Memory B cell (primary cell): Measurements from ENCODE around the gene CLPTM1L.
"Not testable (repeated sequence)": the region's sequence is repeated elsewhere in the genome, so short reads cannot be mapped to it uniquely, and the experiment has no call there.

ENCODE experiments used
- ATAC-seq: fragments of 150-1000 bp; cut with Tn5 transposase; 2 replicates; pipeline ENCODE4 v1.10.0; 2021; ENCODE audit warnings: low read depth, mild to moderate bottlenecking, moderate library complexity
- DNase-seq, 2 donors: peaks; one replicate each; pipeline ENCODE4 v3.0.0; 2022; ENCODE audit warnings: low spot score in 2 of 2
- H3K27ac Mint-ChIP-seq: one replicate; pipeline ENCODE4 v1.8.0; 2022; ENCODE audit warnings: mild to moderate bottlenecking, moderate library complexity, mixed read lengths
- H3K27me3 Mint-ChIP-seq: one replicate; pipeline ENCODE4 v1.8.0; 2022; ENCODE audit warnings: mixed read lengths
- H3K36me3 Mint-ChIP-seq: one replicate; pipeline ENCODE4 v1.8.0; 2022; ENCODE audit warnings: mild to moderate bottlenecking, mixed read lengths
- H3K4me1 Mint-ChIP-seq: one replicate; pipeline ENCODE4 v1.8.0; 2022; ENCODE audit warnings: mixed read lengths
- H3K4me3 Mint-ChIP-seq: one replicate; pipeline ENCODE4 v1.8.0; 2022; ENCODE audit warnings: mild to moderate bottlenecking, moderate library complexity, mixed read lengths
- H3K9me3 Mint-ChIP-seq: one replicate; pipeline ENCODE4 v1.8.0; 2022; ENCODE audit warnings: mixed read lengths

CLPTM1L gene

DNA sequence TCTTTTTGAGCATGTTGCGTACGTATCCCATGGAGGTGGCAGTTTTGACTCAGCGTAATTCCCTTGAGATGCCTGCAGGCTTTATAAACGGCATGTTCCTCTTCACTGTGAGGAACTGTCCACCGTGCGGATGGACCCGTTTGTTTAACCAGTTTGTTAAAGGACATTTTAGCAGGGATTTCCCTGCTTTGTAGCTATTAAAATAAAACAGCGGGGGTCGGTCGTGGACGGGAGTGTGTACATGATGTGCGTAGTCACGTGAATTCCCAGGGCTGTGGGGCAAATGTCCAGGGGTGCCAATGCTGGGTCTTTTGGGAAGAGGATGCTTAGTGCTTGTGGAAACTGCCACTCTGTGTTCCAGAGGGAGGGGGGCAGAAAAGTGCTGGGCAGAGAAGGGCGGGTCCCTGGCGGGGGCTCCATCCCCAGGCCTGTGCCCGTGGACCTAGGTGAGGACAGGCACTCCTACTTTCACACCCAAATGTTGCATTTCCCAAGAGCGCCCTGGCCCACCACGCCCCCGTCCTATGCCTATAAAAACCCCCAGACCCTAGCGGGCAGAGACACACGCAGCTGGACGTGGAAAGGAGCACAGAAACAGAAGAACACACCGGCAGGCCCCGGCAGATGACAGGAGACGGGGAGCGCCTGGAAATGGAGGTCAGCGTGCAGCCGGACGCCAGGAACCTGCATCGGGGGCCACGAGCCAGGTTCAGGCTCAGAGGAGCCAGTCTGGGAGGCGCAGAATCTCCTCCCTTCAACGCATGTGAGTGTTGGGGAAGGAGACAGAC lies 46.0 kb downstream of the CLPTM1L start:
- Mint-ChIP-seq H3K9me3 (peaks cover 3% of the 10 kb centered on the region), H3K27me3 (peaks cover 10% of the 10 kb centered on the region), H3K27ac (no peak overlapping the region), H3K36me3 (no peaks in the 10 kb centered on the region), H3K4me3 (no peak overlapping the region), H3K4me1 (peaks cover 5% of the 10 kb centered on the region)
- ATAC-seq (no peak), DNase-seq (no peak)

DNA sequence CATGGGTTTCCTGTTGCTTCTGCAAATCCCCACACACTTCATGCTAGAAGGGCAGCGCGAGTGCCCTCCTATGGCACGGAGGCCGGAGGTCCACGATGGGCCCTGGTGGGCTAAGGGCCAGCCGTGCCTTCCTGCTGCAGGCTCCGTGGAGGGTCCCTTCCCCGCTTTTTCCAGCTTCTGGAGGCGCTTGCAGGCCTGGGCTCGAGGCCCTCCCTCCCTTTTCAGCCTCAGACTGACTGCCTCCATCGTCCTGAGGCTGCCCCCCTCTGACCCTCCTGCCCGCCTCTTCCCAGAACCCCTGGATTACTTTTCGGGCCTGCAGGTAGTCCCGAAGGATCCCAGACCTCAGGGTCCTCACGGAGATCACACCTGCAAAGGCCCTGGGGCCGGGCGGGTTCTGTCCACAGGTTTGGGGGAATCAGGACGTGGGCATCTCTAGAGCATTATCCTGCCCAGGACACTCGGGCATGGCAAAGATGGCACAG lies 46.8 kb downstream of the CLPTM1L start:
- Mint-ChIP-seq H3K27ac (no peak overlapping the region), H3K27me3 (peaks cover 13% of the 10 kb centered on the region), H3K4me3 (no peak overlapping the region), H3K36me3 (no peaks in the 10 kb centered on the region), H3K4me1 (peaks cover 5% of the 10 kb centered on the region), H3K9me3 (peaks cover 3% of the 10 kb centered on the region)
- ATAC-seq = no peak
- no peak for DNase-seq

DNA sequence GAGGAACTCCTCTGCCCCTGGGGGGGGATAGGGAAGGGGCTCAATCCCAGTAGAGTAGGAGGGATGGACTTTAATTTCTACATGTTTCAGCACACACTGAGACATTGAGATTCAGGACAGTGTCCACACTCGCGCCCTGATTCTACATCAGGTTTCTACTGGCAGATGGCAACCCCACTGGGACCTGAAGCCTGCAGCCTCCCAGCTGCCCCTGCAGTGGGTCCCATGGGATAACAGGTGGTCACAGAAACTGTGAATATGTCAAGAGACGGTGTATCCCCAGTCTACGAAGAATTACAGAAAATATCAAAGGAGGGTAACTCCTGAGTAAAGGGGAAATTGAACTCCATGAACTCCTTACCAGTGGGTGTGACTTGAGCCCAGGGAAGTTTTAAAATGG lies 47.7 kb downstream of the CLPTM1L start:
- peaks cover 1% of the 10 kb centered on the region for H3K9me3 Mint-ChIP-seq
- H3K27ac Mint-ChIP-seq = no peak overlapping the region
- peaks cover 5% of the 10 kb centered on the region for H3K4me1 Mint-ChIP-seq
- no peak overlapping the region for H3K4me3 Mint-ChIP-seq
- H3K27me3 Mint-ChIP-seq = peaks cover 17% of the 10 kb centered on the region
- DNase-seq (no peak), ATAC-seq (peak; percentile 25)
- no peaks in the 10 kb centered on the region for H3K36me3 Mint-ChIP-seq

DNA sequence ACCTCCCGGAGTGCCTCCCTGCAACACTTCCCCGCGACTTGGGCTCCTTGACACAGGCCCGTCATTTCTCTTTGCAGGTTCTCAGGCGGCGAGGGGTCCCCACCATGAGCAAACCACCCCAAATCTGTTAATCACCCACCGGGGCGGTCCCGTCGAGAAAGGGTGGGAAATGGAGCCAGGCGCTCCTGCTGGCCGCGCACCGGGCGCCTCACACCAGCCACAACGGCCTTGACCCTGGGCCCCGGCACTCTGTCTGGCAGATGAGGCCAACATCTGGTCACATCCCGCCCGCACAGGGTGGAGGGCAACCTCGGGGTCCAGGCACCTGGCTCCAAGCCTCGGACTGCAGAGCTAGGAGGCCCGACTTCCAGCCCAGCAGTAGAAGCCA lies 49.3 kb downstream of the CLPTM1L start:
- no peaks in the 10 kb centered on the region for H3K9me3 Mint-ChIP-seq
- DNase-seq (no peak), ATAC-seq (no peak)
- peaks cover 23% of the 10 kb centered on the region for H3K27me3 Mint-ChIP-seq
- H3K36me3 Mint-ChIP-seq = no peaks in the 10 kb centered on the region
- no peak overlapping the region for H3K4me3 Mint-ChIP-seq
- no peak overlapping the region for H3K27ac Mint-ChIP-seq
- peaks cover 5% of the 10 kb centered on the region for H3K4me1 Mint-ChIP-seq

DNA sequence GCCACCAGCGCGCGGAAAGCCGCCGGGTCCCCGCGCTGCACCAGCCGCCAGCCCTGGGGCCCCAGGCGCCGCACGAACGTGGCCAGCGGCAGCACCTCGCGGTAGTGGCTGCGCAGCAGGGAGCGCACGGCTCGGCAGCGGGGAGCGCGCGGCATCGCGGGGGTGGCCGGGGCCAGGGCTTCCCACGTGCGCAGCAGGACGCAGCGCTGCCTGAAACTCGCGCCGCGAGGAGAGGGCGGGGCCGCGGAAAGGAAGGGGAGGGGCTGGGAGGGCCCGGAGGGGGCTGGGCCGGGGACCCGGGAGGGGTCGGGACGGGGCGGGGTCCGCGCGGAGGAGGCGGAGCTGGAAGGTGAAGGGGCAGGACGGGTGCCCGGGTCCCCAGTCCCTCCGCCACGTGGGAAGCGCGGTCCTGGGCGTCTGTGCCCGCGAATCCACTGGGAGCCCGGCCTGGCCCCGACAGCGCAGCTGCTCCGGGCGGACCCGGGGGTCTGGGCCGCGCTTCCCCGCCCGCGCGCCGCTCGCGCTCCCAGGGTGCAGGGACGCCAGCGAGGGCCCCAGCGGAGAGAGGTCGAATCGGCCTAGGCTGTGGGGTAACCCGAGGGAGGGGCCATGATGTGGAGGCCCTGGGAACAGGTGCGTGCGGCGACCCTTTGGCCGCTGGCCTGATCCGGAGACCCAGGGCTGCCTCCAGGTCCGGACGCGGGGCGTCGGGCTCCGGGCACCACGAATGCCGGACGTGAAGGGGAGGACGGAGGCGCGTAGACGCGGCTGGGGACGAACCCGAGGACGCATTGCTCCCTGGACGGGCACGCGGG lies 49.9 kb downstream of the CLPTM1L start, which contains the start of gene TERT:
Gene TERT (minus strand): TSS at position 234 of the 815 bp plus-strand sequence. CDS start 79 bp downstream, at position 155.
- peaks cover 23% of the 10 kb centered on the region for H3K27me3 Mint-ChIP-seq
- no peak within 1 kb of the TSS for H3K27ac Mint-ChIP-seq
- no peaks in the 10 kb centered on the region for H3K36me3 Mint-ChIP-seq
- H3K9me3 Mint-ChIP-seq = no peaks in the 10 kb centered on the region
- ATAC-seq (peak; percentile 60), DNase-seq (no peak)
- peaks cover 5% of the 10 kb centered on the region for H3K4me1 Mint-ChIP-seq
- peak within 1 kb of the TSS; percentile 41 for H3K4me3 Mint-ChIP-seq

DNA sequence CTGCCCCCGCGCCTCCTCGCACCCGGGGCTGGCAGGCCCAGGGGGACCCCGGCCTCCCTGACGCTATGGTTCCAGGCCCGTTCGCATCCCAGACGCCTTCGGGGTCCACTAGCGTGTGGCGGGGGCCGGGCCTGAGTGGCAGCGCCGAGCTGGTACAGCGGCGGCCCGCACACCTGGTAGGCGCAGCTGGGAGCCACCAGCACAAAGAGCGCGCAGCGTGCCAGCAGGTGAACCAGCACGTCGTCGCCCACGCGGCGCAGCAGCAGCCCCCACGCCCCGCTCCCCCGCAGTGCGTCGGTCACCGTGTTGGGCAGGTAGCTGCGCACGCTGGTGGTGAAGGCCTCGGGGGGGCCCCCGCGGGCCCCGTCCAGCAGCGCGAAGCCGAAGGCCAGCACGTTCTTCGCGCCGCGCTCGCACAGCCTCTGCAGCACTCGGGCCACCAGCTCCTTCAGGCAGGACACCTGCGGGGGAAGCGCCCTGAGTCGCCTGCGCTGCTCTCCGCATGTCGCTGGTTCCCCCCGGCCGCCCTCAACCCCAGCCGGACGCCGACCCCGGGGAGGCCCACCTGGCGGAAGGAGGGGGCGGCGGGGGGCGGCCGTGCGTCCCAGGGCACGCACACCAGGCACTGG lies 50.6 kb downstream of the CLPTM1L start:
- Mint-ChIP-seq H3K27me3 (peaks cover 23% of the 10 kb centered on the region), H3K9me3 (no peaks in the 10 kb centered on the region), H3K4me1 (peaks cover 5% of the 10 kb centered on the region), H3K4me3 (no peak overlapping the region), H3K36me3 (no peaks in the 10 kb centered on the region), H3K27ac (no peak overlapping the region)
- ATAC-seq (no peak), DNase-seq (no peak)

DNA sequence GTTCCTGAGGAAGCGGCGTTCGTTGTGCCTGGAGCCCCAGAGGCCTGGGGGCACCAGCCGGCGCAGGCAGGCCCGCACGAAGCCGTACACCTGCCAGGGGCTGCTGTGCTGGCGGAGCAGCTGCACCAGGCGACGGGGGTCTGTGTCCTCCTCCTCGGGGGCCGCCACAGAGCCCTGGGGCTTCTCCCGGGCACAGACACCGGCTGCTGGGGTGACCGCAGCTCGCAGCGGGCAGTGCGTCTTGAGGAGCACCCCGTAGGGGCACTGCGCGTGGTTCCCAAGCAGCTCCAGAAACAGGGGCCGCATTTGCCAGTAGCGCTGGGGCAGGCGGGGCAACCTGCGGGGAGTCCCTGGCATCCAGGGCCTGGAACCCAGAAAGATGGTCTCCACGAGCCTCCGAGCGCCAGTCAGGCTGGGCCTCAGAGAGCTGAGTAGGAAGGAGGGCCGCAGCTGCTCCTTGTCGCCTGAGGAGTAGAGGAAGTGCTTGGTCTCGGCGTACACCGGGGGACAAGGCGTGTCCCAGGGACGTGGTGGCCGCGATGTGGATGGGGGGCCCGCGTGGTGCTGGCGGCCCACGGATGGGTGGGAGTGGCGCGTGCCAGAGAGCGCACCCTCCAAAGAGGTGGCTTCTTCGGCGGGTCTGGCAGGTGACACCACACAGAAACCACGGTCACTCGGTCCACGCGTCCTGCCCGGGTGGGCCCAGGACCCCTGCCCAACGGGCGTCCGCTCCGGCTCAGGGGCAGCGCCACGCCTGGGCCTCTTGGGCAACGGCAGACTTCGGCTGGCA lies 51.3 kb downstream of the CLPTM1L start:
- Mint-ChIP-seq H3K4me3 (peak overlapping the region; percentile 54), H3K36me3 (no peaks in the 10 kb centered on the region), H3K27me3 (peaks cover 21% of the 10 kb centered on the region), H3K27ac (no peak overlapping the region), H3K4me1 (peaks cover 5% of the 10 kb centered on the region), H3K9me3 (no peaks in the 10 kb centered on the region)
- no peak for ATAC-seq
- DNase-seq = no peak

DNA sequence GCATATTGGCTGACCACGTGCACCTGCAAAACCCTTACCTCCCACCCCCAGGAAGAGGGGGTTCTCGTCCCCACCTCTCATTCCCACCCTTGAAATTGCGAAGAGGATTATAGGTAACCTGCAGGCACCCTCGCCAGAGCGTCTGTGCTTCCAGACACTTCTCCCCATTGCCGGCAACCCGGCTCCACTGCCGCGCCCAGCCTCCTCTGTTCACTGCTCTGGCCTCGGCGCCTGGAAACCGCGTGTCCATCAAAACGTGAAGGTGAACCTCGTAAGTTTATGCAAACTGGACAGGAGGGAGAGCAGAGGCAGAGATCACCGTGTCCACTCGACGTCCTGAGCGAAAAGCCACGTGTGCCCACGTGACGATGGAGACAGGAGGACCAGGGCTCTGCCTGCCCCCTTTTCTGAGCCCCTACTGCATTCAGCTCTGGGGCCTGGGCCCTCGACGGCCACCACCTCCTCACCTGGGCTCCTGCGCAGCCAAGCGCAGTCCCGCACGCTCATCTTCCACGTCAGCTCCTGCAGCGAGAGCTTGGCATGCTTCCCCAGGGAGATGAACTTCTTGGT lies 52.0 kb downstream of the CLPTM1L start:
- Mint-ChIP-seq H3K27me3 (peaks cover 26% of the 10 kb centered on the region), H3K36me3 (peaks cover 2% of the 10 kb centered on the region), H3K27ac (no peak overlapping the region), H3K9me3 (peaks cover 3% of the 10 kb centered on the region), H3K4me1 (peaks cover 5% of the 10 kb centered on the region), H3K4me3 (no peak overlapping the region)
- DNase-seq = no peak
- ATAC-seq = no peak

DNA sequence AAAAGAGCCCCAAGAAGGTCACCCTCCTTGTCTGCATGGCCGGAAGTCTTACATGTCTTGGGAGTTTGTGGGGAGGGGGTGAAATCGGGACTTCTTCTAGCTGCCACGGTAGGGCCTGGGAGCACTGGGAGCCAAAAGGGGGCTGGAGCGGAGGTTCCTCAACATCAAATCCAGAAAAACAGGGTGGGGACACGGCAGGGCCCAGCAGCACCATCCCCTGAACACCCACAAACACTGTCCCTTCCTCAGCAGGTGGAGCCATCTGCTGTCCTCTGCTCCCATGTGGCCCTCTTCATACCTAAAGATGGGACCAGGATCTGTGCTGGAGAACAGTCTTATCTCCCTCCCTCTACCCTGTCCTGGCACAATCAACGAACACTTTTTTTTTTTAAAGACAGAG lies 52.8 kb downstream of the CLPTM1L start:
- H3K4me3 Mint-ChIP-seq = no peak overlapping the region
- ATAC-seq (no peak), DNase-seq (no peak)
- no peak overlapping the region for H3K27ac Mint-ChIP-seq
- H3K27me3 Mint-ChIP-seq = peaks cover 26% of the 10 kb centered on the region
- H3K36me3 Mint-ChIP-seq = peaks cover 2% of the 10 kb centered on the region
- H3K9me3 Mint-ChIP-seq = peaks cover 5% of the 10 kb centered on the region
- peaks cover 3% of the 10 kb centered on the region for H3K4me1 Mint-ChIP-seq

DNA sequence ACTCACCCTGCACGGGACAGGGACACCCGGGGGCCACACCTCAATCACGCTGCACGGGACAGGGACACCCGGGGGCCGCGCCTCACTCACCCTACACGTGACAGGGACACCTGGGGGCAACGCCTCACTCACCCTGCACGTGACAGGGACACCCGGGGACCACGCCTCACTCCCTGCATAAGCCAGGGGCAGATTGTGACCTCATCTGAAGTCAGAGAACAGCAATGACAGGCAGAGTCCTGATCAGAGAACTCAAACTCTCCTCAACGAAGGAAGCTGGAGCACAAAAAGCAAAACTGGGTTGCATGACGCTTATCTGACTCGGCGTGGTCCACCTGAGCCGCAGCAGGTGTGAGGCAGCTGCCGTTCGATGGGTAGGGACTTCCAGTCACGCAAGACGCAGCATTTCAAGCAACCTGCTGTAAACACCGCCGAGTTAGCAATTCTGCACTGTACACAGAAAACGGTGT lies 53.3 kb downstream of the CLPTM1L start:
- Mint-ChIP-seq H3K36me3 (peaks cover 2% of the 10 kb centered on the region), H3K4me1 (no peaks in the 10 kb centered on the region), H3K27ac (no peak overlapping the region), H3K27me3 (peaks cover 26% of the 10 kb centered on the region), H3K4me3 (no peak overlapping the region), H3K9me3 (peaks cover 5% of the 10 kb centered on the region)
- DNase-seq (no peak), ATAC-seq (no peak)

DNA sequence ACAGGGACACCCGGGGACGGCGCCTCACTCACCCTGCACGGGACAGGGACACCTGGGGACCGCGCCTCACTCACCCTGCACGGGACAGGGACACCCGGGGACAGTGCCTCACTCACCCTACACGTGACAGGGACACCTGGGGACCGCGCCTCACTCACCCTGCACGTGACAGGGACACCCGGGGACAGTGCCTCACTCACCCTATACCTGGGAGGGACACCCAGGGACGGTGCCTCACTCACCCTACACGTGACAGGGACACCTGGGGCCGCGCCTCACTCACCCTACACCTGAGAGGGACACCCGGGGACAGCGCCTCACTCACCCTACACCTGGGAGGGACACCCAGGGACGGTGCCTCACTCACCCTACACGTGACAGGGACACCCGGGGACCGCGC lies 53.9 kb downstream of the CLPTM1L start:
- not testable (repeated sequence) for H3K36me3 Mint-ChIP-seq, H3K27ac Mint-ChIP-seq, H3K4me3 Mint-ChIP-seq, DNase-seq, H3K9me3 Mint-ChIP-seq, ATAC-seq, H3K4me1 Mint-ChIP-seq
- peaks cover 21% of the 10 kb centered on the region for H3K27me3 Mint-ChIP-seq

DNA sequence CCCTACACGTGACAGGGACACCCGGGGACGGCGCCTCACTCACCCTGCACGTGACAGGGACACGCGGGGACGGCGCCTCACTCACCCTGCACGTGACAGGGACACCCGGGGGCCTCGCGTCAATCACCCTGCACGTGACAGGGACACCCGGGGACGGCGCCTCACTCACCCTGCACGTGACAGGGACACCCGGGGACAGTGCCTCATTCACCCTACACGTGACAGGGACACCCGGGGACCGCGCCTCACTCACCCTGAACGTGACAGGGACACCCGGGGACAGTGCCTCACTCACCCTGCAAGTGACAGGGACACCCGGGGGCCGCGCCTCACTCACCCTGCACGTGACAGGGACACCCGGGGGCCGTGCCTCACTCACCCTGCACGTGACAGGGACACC lies 55.3 kb downstream of the CLPTM1L start:
- H3K9me3 Mint-ChIP-seq, DNase-seq, ATAC-seq, H3K27ac Mint-ChIP-seq, H3K36me3 Mint-ChIP-seq, H3K4me3 Mint-ChIP-seq, H3K4me1 Mint-ChIP-seq: not testable (repeated sequence)
- H3K27me3 Mint-ChIP-seq = peaks cover 21% of the 10 kb centered on the region
